Epidermal melanocyte (primary cell): Measurements from ENCODE around the gene RAPGEFL1.
"Not testable (repeated sequence)": the region's sequence is repeated elsewhere in the genome, so short reads cannot be mapped to it uniquely, and the experiment has no call there.

Source experiments
- DNase-seq: peaks from one replicate; pipeline ENCODE4 v3.0.0; 2011; ENCODE audit warnings: low spot score; ENCODE audit not compliant: insufficient read length

RAPGEFL1 gene

DNA sequence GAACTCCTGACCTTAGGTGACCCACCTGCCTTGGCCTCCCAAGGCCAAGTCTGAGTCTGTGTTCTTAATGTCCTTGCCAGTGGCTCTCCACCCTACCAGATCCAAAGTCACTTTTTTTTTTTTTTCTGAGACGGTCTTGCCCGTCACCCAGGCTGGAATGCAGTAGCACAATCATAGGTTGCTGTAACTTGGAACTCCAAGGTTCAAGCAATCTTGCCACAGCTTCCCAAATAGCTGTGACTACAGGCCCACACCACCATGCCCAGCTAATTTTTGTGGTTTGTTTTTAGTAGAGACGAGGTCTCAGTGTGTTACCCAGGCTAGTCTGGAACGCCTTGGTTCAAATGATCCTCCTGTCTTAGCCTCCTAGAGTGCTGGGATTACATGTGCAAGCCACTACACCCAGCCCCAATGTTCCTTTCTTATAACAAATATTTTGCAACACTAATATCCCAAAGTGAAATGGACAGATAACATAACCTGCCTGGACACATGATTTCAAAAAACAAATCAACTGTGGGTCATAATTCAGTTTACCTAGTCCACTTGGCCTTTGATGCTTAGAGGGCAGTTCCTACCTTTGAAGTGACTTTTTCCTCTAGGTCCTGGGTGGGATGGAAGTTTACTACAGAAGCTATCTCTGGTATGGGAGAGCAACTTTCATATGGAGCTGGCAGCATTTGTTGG is 4.0 kb upstream of the RAPGEFL1 start:
- DNase-seq = no peak

DNA sequence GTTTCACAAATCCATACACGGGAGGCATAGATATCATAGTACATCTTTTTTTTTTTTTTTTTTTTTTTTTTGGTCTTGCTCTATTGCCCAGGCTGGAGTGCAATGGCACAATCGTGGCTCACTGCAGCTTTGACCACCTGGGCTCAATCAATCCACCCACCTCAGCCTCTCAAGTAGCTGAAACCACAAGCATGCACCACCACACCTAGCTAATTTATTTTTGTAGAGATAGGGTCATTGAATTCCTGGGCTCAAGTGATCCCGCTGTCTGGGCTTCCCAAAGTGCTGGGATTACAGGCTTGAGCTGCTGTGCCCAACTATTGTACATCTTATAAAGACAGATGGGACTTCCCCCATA is 3.5 kb upstream of the RAPGEFL1 start:
- no peak for DNase-seq

DNA sequence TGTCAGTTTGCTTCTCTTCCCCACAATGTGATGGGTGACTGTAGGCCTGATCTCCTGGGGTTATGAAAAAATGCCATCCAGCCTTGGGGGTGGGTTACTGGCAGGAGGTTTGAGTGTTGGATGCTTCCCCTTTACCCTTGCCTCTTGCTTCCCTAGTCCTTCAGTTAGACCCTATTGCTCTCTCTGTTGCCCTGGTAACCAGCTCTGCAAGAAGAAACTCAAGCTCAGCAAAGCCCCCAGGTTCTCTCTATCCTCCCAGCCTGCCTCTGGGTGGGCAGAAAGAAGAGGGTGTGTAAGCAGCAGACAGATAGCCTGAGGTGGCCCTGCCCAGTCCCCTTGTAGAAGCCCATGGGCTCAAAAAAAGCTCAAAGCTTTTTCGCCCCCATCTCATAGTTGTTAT is 2.8 kb upstream of the RAPGEFL1 start:
- DNase-seq = no peak

DNA sequence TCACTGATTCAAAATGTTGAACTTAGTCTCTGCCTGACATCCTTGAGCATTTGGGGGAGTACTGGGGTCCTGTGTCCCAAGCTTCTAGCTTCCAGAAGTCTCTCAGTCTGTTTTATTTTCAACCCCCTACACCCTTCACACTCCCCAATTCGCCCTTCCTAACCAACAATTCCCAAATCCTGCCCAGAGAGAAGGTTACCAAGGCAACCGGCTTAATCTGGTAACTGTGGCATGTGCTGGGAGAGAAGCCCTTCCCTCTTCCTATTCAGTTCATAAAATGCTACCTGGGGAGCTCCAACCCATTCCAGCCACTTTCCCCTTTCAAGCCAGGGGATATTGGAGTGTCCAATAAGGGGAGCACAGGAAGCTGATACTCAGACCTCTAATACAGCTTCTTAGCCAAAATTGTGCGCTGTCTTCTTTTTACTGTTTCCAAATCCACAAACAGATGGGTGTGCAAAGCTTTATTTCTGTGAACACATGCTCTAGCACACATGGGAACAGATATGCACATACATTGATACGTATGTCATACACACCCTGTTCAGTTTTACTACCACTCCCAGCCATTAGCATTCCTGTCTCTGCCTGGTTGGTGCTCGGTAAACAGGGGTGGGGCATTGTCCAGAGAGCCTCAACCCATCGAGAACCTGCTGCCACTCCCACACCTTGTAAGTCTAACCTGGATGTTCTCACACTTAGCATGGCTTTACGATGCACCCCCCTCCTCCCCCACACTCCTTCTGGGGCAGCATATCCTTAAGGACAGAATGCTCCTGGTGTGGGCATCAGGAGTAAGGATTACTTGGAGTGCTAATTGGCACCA is 1.1 kb upstream of the RAPGEFL1 start:
- no peak for DNase-seq

DNA sequence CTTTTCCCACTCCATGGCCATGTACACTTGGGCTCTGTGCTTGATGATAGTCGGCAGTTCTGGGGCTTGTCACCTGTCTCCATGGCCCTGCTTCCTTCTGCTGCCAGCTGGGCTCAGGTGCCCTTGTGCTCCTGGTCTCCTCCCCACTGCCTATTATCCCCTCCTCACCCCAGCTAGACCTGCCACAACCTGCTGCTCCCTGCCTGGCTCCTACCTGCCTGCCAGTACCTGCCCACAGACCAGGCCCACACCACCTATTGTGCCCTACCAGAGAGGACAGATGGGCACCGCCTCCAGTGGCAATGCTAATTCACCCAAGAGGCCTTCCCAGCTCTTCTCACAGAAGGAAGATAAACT is 538 bp upstream of the RAPGEFL1 start:
- DNase-seq = no peak

DNA sequence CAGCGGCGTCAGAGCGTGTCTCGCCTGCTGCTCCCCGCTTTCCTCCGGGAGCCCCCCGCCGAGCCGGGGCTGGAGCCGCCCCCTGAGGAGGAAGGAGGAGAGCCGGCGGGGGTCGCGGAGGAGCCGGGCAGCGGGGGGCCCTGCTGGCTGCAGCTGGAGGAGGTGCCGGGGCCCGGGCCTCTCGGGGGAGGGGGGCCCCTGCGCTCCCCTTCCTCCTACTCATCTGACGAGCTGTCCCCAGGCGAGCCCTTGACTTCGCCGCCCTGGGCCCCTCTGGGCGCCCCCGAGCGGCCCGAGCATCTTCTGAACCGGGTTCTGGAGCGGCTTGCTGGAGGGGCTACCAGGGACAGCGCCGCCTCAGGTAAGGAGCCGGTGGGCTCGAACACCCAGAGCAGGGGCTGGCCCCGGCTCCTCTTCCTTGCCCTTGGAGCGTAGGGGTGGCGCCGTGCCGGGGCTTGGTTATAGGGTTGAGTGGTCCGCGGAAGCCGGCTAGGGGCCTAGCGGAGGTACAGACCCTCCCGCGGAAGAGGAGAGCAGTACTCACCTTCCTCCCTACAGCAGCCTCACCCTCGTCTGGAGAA is 841 bp downstream of the RAPGEFL1 start:
- no peak for DNase-seq

DNA sequence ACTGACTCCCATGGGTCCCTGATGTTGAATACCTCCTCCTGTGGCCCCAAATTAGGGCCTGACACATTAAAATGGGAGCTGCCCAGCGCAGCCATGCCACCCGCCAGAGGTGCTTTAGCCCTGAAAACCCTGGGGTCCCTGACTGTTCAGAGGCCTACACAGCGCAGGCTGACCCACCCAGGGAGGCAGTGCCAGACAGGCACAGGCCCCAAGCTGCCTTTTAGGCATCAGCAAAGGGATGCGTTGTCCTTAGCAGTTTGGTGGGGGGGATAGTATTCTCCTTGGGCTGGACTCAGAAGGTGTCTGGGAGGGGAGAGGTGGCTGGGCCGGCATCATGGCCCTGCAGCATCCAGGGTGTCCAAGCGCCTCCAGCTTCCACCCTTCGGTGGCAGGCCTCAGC is 1.4 kb downstream of the RAPGEFL1 start:
- no peak for DNase-seq

DNA sequence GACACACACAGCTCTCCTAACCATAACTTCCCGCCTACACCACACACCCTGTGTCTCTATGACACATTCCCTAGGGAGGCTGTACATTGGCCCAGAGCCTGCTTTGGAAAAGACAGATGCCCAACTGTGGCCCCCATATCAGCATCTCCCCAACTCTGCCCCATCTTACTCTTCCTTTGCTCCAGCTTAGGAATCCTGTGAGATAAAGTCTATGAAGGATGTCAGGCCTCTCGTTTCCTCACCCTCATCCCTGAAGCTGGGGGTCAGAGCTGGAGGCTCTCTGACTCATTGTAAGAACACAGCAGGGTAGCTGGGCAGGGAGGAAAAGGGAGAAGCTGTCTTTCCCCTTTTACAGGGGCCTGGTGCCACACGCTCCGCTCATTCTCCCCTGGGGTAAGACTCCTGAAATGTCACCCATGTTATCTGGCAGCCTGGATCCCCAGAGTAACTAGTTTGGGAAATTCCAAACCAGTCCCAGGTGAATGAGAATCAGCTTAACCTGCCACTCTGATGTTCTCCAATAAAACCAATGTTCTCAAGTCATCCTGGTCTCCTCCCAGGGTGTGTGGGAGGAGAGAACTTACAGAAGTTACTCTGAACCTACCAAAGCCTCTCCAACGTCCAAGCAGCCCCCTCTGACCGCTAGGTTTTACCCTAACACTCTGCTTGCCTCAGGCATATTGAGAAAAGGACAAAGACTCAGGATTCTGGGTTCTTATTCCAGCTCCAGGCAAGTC is 2.8 kb downstream of the RAPGEFL1 start:
- DNase-seq = no peak

DNA sequence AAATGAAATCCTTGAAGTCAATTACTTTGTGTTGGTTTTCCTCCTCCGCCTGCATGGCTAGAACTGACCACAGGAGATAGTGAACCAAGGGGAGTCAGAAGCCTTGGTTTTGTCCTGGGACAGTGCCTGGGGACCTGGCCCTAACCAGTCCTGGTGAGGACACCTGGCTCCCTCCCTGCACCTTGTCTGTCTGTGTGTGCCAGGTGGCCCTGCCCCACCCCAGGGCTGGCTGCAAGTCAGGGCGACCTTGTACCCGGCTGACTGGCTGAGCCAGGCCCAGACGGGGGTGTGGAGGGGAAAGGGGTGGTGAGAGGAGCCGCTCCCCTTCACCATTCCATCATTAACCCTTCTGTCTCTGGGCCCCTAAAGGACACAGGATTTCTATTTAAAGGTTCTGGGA is 3.4 kb downstream of the RAPGEFL1 start:
- DNase-seq = no peak

DNA sequence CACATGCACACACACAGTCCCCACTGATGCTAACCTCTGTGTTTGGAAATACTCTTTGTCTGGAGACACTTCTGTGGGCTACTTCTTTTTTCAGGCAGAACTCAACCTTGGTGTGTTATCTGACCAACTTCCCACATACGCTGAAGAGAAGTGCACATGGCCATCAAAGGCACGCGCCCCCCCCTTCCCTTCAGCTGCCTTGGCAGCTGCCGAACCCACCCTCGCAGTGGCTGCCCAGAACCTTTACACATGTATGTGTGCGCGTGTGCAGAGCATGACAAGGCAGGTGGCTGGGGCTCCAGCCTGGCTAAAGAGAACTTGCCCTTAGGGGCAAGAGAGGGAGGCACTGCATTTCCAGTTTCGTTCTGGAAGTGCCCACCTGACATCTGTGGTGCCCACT is 3.9 kb downstream of the RAPGEFL1 start:
- DNase-seq = no peak

DNA sequence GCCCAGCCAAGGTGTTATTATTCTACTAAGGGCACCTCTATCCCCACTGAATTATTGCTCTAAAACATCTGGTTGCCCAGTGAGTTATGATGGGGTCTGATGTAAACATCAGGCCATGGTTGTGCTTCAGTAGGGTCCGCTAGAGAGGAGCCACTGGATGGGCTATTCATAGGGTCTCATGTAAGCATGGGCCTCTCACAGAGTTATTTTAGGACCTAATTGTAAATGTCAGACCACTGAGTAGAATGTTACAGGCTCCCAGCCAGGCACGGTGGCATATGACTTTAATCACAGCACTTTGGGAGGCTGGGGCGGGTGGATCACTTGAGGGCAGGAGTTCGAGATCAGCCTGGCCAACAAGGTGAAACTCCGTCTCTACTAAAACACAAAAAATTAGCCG is 5.3 kb downstream of the RAPGEFL1 start:
- DNase-seq = no peak

DNA sequence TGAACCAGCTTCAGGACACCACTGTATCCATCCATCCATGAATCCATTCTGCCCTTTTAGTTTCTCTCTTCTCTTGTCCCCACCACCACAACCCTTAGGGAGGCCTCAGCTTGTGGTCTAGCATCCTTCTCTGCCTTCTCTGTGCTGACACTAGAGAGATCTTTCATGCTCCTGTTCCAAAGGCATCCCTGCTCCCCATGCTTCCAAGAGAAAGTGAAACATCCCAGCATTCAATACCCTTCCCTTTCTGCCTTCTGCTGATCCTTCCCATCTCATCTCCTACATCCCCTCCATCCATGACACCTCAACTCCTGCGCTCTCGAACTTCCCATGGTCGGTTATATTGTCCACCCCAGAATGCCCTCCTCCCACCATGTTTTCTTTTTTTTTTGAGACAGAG is 10.0 kb downstream of the RAPGEFL1 start:
- no peak for DNase-seq

DNA sequence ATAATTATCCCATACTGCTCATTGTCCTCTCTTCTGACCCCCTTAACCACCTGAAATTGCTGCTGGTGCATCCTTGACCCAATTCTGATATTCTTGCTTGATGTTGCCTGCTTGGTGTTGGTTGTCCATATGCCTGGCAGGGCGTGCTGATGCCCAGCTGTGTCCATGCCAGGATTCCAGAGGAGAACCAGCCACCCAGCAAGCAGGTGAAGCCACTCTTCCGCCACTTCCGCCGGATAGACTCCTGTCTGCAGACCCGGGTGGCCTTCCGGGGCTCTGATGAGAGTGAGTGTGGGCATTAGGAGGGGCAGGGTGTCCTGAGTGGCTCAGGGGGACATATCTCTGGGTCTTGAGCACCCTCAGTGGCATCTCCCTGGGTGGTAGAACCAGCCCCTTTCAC is 11.4 kb downstream of the RAPGEFL1 start:
- DNase-seq = no peak

DNA sequence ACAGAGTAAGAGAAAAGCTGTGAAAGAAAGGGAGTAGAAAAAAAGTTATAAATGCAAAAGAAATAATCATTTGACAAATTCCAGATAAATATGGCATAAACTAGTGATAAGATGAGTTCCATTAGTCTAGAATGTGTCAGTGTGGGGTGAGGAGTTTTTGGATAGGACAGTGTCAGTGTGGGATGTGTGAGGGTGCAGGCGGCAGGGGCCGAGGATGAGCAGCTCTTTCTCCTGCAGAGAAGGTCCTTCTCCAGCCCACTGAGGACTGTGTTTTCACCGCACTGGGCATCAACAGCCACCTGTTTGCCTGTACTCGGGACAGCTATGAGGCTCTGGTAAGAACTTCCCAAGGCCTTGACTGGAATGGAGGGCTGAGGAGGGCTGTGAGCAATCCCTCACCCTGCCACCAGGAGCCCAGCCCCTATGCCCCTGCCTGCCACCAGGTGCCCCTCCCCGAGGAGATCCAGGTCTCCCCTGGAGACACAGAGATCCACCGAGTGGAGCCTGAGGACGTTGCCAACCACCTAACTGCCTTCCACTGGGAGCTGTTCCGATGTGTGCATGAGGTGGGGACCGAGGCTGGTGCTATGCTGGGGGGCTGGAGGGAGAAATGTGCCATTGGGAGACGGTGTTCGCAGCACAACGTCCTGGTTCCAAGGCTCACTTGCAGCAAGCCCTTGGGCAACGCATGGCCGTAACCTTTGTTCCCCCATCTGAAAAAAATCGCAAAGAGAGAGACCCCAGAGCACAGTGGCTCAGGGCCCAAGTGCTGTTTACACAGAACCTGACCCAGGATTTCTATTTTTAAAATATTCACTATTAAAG is 13.1 kb downstream of the RAPGEFL1 start:
- no peak for DNase-seq

DNA sequence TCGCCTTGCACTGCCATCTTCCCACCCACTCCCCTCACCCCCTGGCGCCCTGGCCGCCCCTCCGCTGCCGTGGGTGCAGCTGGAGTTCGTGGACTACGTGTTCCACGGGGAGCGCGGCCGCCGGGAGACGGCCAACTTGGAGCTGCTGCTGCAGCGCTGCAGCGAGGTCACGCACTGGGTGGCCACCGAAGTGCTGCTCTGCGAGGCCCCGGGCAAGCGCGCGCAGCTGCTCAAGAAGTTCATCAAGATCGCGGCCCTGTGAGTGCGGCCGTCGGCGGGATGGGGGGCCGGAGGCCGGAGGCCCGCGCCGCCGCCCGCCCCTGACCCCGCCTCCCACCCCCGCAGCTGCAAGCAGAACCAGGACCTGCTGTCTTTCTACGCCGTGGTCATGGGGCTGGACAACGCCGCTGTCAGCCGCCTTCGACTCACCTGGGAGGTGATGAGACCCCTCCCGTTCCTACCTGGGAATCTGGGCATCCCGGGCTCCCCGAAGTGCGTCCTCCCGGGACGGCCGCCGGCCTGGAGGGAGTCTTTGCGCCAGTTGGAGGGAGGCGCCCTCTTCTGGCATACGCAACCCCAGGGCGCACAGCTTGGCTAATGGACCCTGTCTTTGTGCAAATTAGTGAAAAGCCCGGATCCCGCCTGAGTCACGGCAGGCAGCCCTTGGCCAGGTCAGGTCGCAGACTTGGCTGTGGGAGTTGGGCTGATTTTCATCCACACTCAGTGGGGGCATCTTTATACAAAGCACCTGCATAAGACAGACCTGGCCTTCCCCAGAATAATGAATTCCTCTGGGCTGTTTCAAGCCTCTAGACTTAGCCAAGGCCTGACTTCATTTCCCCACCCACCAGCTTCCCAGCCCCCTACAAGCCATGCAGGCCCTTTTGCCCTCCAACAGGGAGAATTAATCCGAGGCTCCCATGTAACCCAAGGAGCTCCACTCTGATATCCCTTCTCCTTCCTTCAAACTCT is 14.3 kb downstream of the RAPGEFL1 start:
- peak; percentile 77 for DNase-seq

DNA sequence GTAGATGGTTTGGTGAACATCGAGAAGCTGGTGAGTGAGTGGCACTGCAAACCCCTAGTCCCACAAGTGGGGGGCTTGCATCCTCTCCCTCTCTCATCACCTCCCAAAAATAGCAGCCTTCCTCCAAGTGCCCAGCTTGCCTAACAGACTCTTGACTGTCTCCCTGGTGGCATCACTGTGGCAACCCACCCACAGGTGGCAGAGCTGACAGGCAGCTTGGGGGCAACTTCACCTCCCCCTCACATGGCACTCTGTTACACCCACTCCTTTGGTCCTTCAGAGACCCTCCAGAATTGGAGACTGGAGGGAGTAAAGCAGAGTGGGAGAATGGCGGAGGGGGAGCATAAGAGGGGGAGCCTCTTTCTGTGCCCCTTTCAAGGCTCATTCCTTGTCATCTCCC is 15.7 kb downstream of the RAPGEFL1 start:
- DNase-seq = no peak

DNA sequence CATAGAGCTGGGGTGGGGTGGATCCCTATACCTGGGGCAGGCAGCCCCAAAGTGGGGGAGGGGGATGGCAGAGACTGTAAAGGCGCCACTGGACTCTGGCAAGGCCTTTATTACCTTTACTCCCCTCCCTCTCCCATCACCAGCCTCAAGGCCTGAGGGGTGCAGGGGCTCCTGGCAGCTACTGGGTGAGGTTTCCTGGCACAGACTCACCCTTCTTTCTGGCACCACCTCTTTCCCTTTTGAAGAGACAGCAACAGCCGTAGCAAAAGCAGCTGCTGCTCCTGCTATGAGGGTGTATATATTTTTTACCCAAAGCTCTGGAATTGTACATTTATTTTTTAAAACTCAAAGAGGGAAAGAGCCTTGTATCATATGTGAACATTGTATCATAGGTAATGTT is 17.6 kb downstream of the RAPGEFL1 start:
- no peak for DNase-seq

DNA sequence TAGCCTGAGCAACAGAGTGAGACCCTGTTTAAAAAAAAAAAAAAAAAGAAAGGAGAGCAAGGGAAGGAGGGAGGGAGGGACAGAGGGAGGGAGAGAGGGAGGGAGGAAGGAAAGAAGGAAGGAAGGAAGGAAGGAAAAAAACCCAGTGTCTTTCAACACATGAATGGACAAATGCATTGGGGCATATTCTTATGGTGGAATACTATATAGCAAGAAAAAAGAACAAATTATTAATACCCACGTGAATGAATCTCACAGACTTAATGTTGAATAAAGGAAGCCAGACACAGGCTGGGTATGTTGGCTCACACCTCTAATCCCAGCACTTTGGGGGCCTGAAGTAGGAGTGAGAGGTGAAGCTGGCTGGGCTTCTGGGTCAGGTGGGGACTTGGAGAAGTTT is 20.3 kb downstream of the RAPGEFL1 start:
- DNase-seq = no peak

DNA sequence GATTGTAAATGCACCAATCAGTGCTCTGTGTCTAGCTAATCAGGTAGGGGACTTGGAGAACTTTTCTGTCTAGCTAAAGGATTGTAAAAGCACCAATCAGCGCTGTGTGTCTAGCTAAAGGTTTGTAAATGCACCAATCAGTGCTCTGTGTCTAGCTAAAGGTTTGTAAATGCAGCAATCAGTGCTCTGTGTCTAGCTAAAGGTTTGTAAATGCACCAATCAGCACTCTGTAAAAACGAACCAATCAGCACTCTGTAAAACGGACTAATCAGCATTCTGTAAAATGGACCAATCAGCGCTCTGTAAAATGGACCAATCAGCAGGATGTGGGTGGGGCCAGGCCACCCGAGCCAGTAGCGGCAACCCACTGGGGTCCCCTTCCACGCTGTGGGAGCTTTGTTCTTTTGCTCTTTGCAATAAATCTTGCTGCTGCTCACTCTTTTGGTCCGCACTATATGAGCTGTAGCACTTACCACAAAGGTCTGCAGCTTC is 20.7 kb downstream of the RAPGEFL1 start:
- not testable (repeated sequence) for DNase-seq

DNA sequence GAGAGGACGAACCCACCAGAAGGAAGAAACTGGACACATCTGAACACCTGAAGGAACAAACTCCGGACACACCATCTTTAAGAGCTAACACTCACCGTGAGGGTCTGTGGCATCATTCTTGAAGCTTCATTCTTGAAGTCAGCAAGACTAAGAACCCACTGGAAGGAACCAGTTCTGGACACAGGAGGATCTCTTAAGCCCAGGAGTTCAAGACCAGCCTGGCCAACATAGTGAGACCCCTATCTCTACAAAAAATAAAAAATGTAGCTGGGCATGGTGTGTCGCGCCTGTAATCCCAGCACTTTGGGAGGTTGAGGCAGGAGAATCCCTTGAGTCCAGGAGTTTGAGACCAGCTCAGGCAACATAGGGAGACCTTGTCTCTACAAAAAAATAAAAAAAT is 21.3 kb downstream of the RAPGEFL1 start:
- no peak for DNase-seq
